Measurements from ENCODE around the gene MARCO.

GRCh38 chr2:118936936-118937335 is 5.1 kb upstream of the MARCO start:
- TF ChIP-seq CTCF (IDR thresholded peaks at IDR 0.05) (no peak), POLR2A (IDR thresholded peaks at IDR 0.05) (no peak)

All from right lobe of liver (tissue), 4 donors.